ENCODE measurements around the gene INAFM2. TPM values are rescaled to one million over a fixed set of nuclear protein-coding genes. Genes with fewer than 3 reads are reported as not detected.

INAFM2 gene
- total and polyA plus RNA-seq, 9 of the 15 experiments (the other 6 are each of a cell fraction or from before 2014, with no cell fraction given), result 11.8 to 43.1 (median 27.2) TPM

- TF ChIP-seq FOXO4 (CRISPR knock-in tag; IDR thresholded peaks at IDR 0.05), result no peak
- no peak for TF ChIP-seq ZNF449 (CRISPR knock-in tag; IDR thresholded peaks at IDR 0.05)
- TF ChIP-seq AFF4 (CRISPR knock-in tag; IDR thresholded peaks at IDR 0.05), result peak; percentile 81; the same call in 1 of the 2 replicates
- TF ChIP-seq NEUROD1 (IDR thresholded peaks at IDR 0.05; ENCODE audit: borderline replicate concordance, low read depth, low read length, partially characterized antibody), result peak; percentile 98
- TF ChIP-seq ZNF764 (CRISPR knock-in tag; IDR thresholded peaks at IDR 0.05; ENCODE audit: low read depth), result no peak
- no peak for TF ChIP-seq SUPT5H (IDR thresholded peaks at IDR 0.05)
- no peak for TF ChIP-seq ZBED1 (IDR thresholded peaks at IDR 0.05)
- TF ChIP-seq CREB5 (CRISPR knock-in tag; IDR thresholded peaks at IDR 0.05), result no peak
- no peak for TF ChIP-seq LARP7 (IDR thresholded peaks at IDR 0.05)
- no peak for TF ChIP-seq E2F8 (IDR thresholded peaks at IDR 0.05; ENCODE audit: low read depth, partially characterized antibody)
- no peak for TF ChIP-seq ZNF436 (CRISPR knock-in tag; IDR thresholded peaks at IDR 0.05)
- no peak for TF ChIP-seq POLR2B (IDR thresholded peaks at IDR 0.05; ENCODE audit: low read depth, partially characterized antibody)
- TF ChIP-seq ILK (tag; IDR thresholded peaks at IDR 0.05; ENCODE audit: borderline replicate concordance, low read depth), result no peak
- peak; percentile 81 for TF ChIP-seq MTA3 (IDR thresholded peaks at IDR 0.05; ENCODE audit: borderline replicate concordance)
- no peak for TF ChIP-seq POU5F1 (IDR thresholded peaks at IDR 0.05; ENCODE audit: borderline replicate concordance, low read depth, low read length, partially characterized antibody)
- no peak for TF ChIP-seq MAFK (IDR thresholded peaks at IDR 0.05; ENCODE audit: low read length)
These were observed at the start of gene INAFM2 (continued) for GRCh38 chr15:40323239-40323952.

Measured in K562 (cell line).